ENCODE results near the gene GAB3.

The GAB3 gene

GRCh38 chrX:154751669-154752271 is 893 bp upstream of the GAB3 start:
- no peak for DNase-seq (ENCODE audit: extremely low read depth in 1 of 2, low read depth in 1 of 2)

GRCh38 chrX:154751203-154751668 is 359 bp upstream of the GAB3 start:
- DNase-seq (ENCODE audit: extremely low read depth in 1 of 2, low read depth in 1 of 2) = no peak

GRCh38 chrX:154749856-154750255 is 1.0 kb downstream of the GAB3 start:
- DNase-seq (ENCODE audit: extremely low read depth in 1 of 2, low read depth in 1 of 2) = no peak

- DNase-seq (ENCODE audit: extremely low read depth in 1 of 2, low read depth in 1 of 2) = no peak
Measured at GRCh38 chrX:154748712-154749339, 2.1 kb downstream of the GAB3 start.

- no peak for DNase-seq (ENCODE audit: extremely low read depth in 1 of 2, low read depth in 1 of 2)
Measured at GRCh38 chrX:154742613-154743012, 8.3 kb downstream of the GAB3 start.

- DNase-seq (ENCODE audit: extremely low read depth in 1 of 2, low read depth in 1 of 2) = no peak
Measured at GRCh38 chrX:154739952-154740465, 10.9 kb downstream of the GAB3 start.

GRCh38 chrX:154738011-154738738 is 12.7 kb downstream of the GAB3 start:
- no peak for DNase-seq (ENCODE audit: extremely low read depth in 1 of 2, low read depth in 1 of 2)

GRCh38 chrX:154737136-154737535 is 13.7 kb downstream of the GAB3 start:
- no peak for DNase-seq (ENCODE audit: extremely low read depth in 1 of 2, low read depth in 1 of 2)

GRCh38 chrX:154735695-154736393 is 15.0 kb downstream of the GAB3 start:
- no peak for DNase-seq (ENCODE audit: extremely low read depth in 1 of 2, low read depth in 1 of 2)

GRCh38 chrX:154734061-154734781 is 16.7 kb downstream of the GAB3 start:
- DNase-seq (ENCODE audit: extremely low read depth in 1 of 2, low read depth in 1 of 2) = no peak

GRCh38 chrX:154733066-154733425 is 17.8 kb downstream of the GAB3 start:
- DNase-seq (ENCODE audit: extremely low read depth in 1 of 2, low read depth in 1 of 2) = no peak

- no peak for DNase-seq (ENCODE audit: extremely low read depth in 1 of 2, low read depth in 1 of 2)
Measured at GRCh38 chrX:154732421-154733065, 18.3 kb downstream of the GAB3 start.

GRCh38 chrX:154731881-154732280 is 19.0 kb downstream of the GAB3 start:
- no peak for DNase-seq (ENCODE audit: extremely low read depth in 1 of 2, low read depth in 1 of 2)

GRCh38 chrX:154731184-154731583 is 19.7 kb downstream of the GAB3 start:
- no peak for DNase-seq (ENCODE audit: extremely low read depth in 1 of 2, low read depth in 1 of 2)

- DNase-seq (ENCODE audit: extremely low read depth in 1 of 2, low read depth in 1 of 2) = no peak
Measured at GRCh38 chrX:154730253-154730891, 20.5 kb downstream of the GAB3 start.

GRCh38 chrX:154729439-154729838 is 21.4 kb downstream of the GAB3 start:
- DNase-seq (ENCODE audit: extremely low read depth in 1 of 2, low read depth in 1 of 2) = no peak

- DNase-seq (ENCODE audit: extremely low read depth in 1 of 2, low read depth in 1 of 2) = no peak
Measured at GRCh38 chrX:154728431-154729190, 22.3 kb downstream of the GAB3 start.

- DNase-seq (ENCODE audit: extremely low read depth in 1 of 2, low read depth in 1 of 2) = no peak
Measured at GRCh38 chrX:154727871-154728270, 23.0 kb downstream of the GAB3 start.

- no peak for DNase-seq (ENCODE audit: extremely low read depth in 1 of 2, low read depth in 1 of 2)
Measured at GRCh38 chrX:154727418-154727817, 23.5 kb downstream of the GAB3 start.
